K562 (cell line): Measurements from ENCODE around the gene TMX4. TPM values are rescaled to one million over a fixed set of nuclear protein-coding genes. Genes with fewer than 3 reads are reported as not detected.

Experiments used
- CBX1 ChIP-seq: sonication (generic); IDR thresholded peaks from 2 replicates; pipeline ENCODE4 v1.6.1; 2016; ENCODE audit warnings: antibody characterized with exemption, low read depth, mild to moderate bottlenecking
- E2F5 ChIP-seq: sonication (generic); formaldehyde crosslinking; IDR thresholded peaks from 2 replicates; pipeline ENCODE4 v1.8.0; 2022; ENCODE audit warnings: mild to moderate bottlenecking, missing genetic modification reagents
- ELF1 ChIP-seq: fragments of 200-800 bp; sonication (Bioruptor generic); IDR thresholded peaks from 2 replicates; pipeline ENCODE4 v1.6.1; 2016; ENCODE audit warnings: missing genetic modification characterization, missing compliant biosample characterization
- FOXP1 ChIP-seq: sonication (generic); formaldehyde crosslinking; IDR thresholded peaks from 2 replicates; pipeline ENCODE4 v1.8.0; 2022; ENCODE audit warnings: mild to moderate bottlenecking, missing genetic modification reagents
- GTF2E2 ChIP-seq: fragments of 200-800 bp; sonication (Bioruptor generic); IDR thresholded peaks from 2 replicates; pipeline ENCODE4 v1.6.1; 2016; ENCODE audit warnings: missing genetic modification characterization, missing compliant biosample characterization
- HMGXB4 ChIP-seq: sonication (generic); formaldehyde crosslinking; IDR thresholded peaks from 2 replicates; pipeline ENCODE4 v1.8.1; 2023; ENCODE audit warnings: mild to moderate bottlenecking, missing genetic modification reagents
- KAT7 ChIP-seq: sonication (generic); formaldehyde crosslinking; IDR thresholded peaks from 2 replicates; pipeline ENCODE4 v1.8.0; 2022; ENCODE audit warnings: missing genetic modification reagents, mild to moderate bottlenecking, borderline replicate concordance
- KDM1A ChIP-seq, 2 experiments: fragments of 450-650 bp; IDR thresholded peaks; 2 replicates each; pipeline ENCODE4 v1.6.1; 2016; ENCODE audit warnings: mild to moderate bottlenecking in 2 of 2
- NR2C2 ChIP-seq, 2 experiments: fragments of 200-800 bp in 1 of 2; sonication (Bioruptor generic) in 1 of 2; sonication (generic) in 1 of 2; formaldehyde crosslinking in 1 of 2; IDR thresholded peaks; 2 replicates each; pipeline versions ENCODE4 v1.6.1 to v1.8.0; 2016 to 2022; ENCODE audit warnings: mild to moderate bottlenecking in 1 of 2, missing compliant biosample characterization in 1 of 2, missing genetic modification characterization in 1 of 2, missing genetic modification reagents in 1 of 2
- SIRT6 ChIP-seq: IDR thresholded peaks from one replicate; pipeline ENCODE4 v1.6.1; 2012; ENCODE audit warnings: low read depth, mild to moderate bottlenecking, control low read depth, inconsistent platforms, low read length, moderate library complexity
- SMARCE1 ChIP-seq: fragments of 450-650 bp; IDR thresholded peaks from 2 replicates; pipeline ENCODE4 v1.7.1; 2016; ENCODE audit warnings: mild to moderate bottlenecking
- SP1 ChIP-seq: sonication (generic); formaldehyde crosslinking; IDR thresholded peaks from 2 replicates; pipeline ENCODE4 v1.8.1; 2022; ENCODE audit warnings: mild to moderate bottlenecking, missing genetic modification reagents
- ZNF24 ChIP-seq: fragments of 450-650 bp; IDR thresholded peaks from 2 replicates; pipeline ENCODE4 v1.6.1; 2016
- ZNF589 ChIP-seq: fragments of 200-800 bp; sonication (Bioruptor generic); IDR thresholded peaks from 2 replicates; pipeline ENCODE4 v1.6.1; 2016; ENCODE audit warnings: low read depth, missing genetic modification characterization, missing compliant biosample characterization
- polyA plus RNA-seq, 8 experiments: library from polyadenylated mRNA; depleted of rRNA in 4 of 8; stranded (reverse) in 5 of 8; unstranded in 3 of 8; fragments of >200 nt; fragmentation: Nextera tagmentation in 2 of 8; fragmentation: Illumina TruSeq in 1 of 8; extraction: Ambion mirVana in 2 of 8; extraction: Trizol in 1 of 8; gene quantifications; 2 replicates each; pipeline versions ENCODE4 v1.2.1 to v1.2.3, GENCODE V29; 2011 to 2014; ENCODE audit warnings: inconsistent platforms in 1 of 8, missing spikeins in 1 of 8
- total RNA-seq, 7 experiments: library from RNA; depleted of rRNA in 6 of 7; stranded (reverse); fragments of >200 nt in 6 of 7; fragmentation: Illumina TruSeq in 2 of 7; extraction: Trizol in 2 of 7; gene quantifications; 2 replicates each; pipeline versions ENCODE4 v1.2.1 to v1.2.3, GENCODE V29; 2011 to 2021; ENCODE audit warnings: low replicate concordance in 1 of 7
- TF ChIP-seq, protein P1 (sequence below), 3 experiments: fragments of 200-800 bp in 1 of 3; fragments of 250-450 bp in 1 of 3; fragments of 450-650 bp in 1 of 3; sonication (Bioruptor Pico) in 1 of 3; sonication (Bioruptor generic) in 1 of 3; formaldehyde crosslinking in 1 of 3; IDR thresholded peaks; 2 replicates each; pipeline versions ENCODE4 v1.6.1 to v1.8.0; 2016 to 2022; ENCODE audit warnings: mild to moderate bottlenecking in 2 of 3, missing genetic modification characterization in 2 of 3, missing compliant biosample characterization in 1 of 3, moderate library complexity in 1 of 3
- TF ChIP-seq, protein P2 (sequence below), 2 experiments: fragments of 450-650 bp in 1 of 2; IDR thresholded peaks; 2 replicates each; pipeline ENCODE4 v1.6.1; 2011 to 2017; ENCODE audit warnings: low read depth in 2 of 2, antibody characterized with exemption in 1 of 2, borderline replicate concordance in 1 of 2, low read length in 1 of 2, mild to moderate bottlenecking in 1 of 2, mixed read lengths in 1 of 2; ENCODE audit not compliant: control insufficient read depth in 1 of 2

The TMX4 gene
- total and polyA plus RNA-seq, 9 of the 15 experiments (the other 6 are each of a cell fraction or from before 2014, with no cell fraction given), result 4.4 to 19.3 (median 10.8) TPM

DNA sequence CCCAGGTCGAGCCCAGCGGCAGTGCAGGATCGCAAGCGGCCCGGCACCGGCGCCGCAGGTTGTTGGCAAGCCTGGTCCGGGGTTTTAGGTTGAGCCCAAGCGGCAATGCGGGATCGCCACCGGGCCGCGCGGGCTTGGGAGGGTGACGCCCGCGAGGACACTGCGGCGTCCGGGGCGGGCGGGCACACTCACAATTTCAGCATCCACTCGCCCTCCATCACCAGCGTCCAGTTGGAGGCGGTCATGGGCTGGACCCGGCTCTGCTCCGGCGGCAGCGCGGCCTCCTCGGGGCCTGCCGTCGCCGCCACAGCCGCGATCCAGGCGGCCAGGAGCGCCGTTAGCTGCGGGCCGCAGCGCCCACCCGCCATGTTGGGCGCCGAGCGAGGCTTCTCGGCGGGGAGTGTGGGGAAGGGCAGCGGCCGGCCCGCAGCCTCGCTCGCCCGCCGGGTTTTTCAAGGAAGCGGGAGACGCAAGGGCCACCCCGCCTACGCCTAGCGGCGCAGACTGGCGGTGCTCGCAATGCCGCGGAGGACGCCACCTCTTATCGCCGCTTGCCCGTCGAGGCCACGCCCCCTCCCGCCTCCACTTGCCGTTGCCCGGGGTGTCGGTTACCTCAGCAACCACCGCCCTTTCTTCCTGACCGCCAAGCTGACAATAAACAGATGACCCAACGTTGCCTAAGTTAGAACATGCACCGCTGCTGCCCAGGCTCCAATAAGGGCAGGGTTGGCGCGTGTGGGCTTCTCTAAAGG is at the start of gene TMX4 (continued):
- TF ChIP-seq, protein P1, sequence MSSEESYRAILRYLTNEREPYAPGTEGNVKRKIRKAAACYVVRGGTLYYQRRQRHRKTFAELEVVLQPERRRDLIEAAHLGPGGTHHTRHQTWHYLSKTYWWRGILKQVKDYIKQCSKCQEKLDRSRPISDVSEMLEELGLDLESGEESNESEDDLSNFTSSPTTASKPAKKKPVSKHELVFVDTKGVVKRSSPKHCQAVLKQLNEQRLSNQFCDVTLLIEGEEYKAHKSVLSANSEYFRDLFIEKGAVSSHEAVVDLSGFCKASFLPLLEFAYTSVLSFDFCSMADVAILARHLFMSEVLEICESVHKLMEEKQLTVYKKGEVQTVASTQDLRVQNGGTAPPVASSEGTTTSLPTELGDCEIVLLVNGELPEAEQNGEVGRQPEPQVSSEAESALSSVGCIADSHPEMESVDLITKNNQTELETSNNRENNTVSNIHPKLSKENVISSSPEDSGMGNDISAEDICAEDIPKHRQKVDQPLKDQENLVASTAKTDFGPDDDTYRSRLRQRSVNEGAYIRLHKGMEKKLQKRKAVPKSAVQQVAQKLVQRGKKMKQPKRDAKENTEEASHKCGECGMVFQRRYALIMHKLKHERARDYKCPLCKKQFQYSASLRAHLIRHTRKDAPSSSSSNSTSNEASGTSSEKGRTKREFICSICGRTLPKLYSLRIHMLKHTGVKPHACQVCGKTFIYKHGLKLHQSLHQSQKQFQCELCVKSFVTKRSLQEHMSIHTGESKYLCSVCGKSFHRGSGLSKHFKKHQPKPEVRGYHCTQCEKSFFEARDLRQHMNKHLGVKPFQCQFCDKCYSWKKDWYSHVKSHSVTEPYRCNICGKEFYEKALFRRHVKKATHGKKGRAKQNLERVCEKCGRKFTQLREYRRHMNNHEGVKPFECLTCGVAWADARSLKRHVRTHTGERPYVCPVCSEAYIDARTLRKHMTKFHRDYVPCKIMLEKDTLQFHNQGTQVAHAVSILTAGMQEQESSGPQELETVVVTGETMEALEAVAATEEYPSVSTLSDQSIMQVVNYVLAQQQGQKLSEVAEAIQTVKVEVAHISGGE (CRISPR knock-in tag; IDR thresholded peaks at IDR 0.05), result 0 out of 6 replicates have a peak, but pooled peaks of 1 of the 3 experiments have one; percentile 26
- TF ChIP-seq KDM1A (IDR thresholded peaks at IDR 0.05) (no peak), KAT7 (CRISPR knock-in tag) (peak; percentile 65; the same call in 1 of the 2 replicates), NR2C2 (CRISPR knock-in tag; IDR thresholded peaks at IDR 0.05) (peak; percentile 59; the same call in 1 of the 2 replicates), NR2C2 (tag; IDR thresholded peaks at IDR 0.05) (peak; percentile 35; the same call in 1 of the 2 replicates), ELF1 (tag) (0 out of 2 replicates have a peak, but pooled peaks have one; percentile 32), E2F5 (CRISPR knock-in tag) (0 out of 2 replicates have a peak, but pooled peaks have one; percentile 56), ZNF24 (0 out of 2 replicates have a peak, but pooled peaks have one; percentile 22), SMARCE1 (no peak), SIRT6 (no peak), FOXP1 (0 out of 2 replicates have a peak, but pooled peaks have one; percentile 44), GTF2E2 (tag) (0 out of 2 replicates have a peak, but pooled peaks have one; percentile 51), HMGXB4 (CRISPR knock-in tag) (no peak; the same call in 1 of the 2 replicates), ZNF589 (0 out of 2 replicates have a peak, but pooled peaks have one; percentile 28), SP1 (CRISPR knock-in tag) (peak; percentile 90), CBX1 (peak; percentile 19; the same call in 1 of the 2 replicates)
- TF ChIP-seq, protein P2, sequence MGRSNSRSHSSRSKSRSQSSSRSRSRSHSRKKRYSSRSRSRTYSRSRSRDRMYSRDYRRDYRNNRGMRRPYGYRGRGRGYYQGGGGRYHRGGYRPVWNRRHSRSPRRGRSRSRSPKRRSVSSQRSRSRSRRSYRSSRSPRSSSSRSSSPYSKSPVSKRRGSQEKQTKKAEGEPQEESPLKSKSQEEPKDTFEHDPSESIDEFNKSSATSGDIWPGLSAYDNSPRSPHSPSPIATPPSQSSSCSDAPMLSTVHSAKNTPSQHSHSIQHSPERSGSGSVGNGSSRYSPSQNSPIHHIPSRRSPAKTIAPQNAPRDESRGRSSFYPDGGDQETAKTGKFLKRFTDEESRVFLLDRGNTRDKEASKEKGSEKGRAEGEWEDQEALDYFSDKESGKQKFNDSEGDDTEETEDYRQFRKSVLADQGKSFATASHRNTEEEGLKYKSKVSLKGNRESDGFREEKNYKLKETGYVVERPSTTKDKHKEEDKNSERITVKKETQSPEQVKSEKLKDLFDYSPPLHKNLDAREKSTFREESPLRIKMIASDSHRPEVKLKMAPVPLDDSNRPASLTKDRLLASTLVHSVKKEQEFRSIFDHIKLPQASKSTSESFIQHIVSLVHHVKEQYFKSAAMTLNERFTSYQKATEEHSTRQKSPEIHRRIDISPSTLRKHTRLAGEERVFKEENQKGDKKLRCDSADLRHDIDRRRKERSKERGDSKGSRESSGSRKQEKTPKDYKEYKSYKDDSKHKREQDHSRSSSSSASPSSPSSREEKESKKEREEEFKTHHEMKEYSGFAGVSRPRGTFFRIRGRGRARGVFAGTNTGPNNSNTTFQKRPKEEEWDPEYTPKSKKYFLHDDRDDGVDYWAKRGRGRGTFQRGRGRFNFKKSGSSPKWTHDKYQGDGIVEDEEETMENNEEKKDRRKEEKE (IDR thresholded peaks at IDR 0.05; ENCODE audit: borderline replicate concordance in 1 of 2, control insufficient read depth in 1 of 2, low read depth in 2 of 2, low read length in 1 of 2), result no peak
